Measurements from ENCODE around the gene CDH12. TPM values are rescaled to one million over a fixed set of nuclear protein-coding genes. Genes with fewer than 3 reads are reported as not detected.

CDH12 gene
- total and polyA plus RNA-seq, 7 donors, result not detected

- Histone ChIP-seq H3K27ac (no peak overlapping the region), H3K4me3 (no peak overlapping the region), H3K4me1 (no peaks in the 10 kb centered on the region), H3K9me3 (no peaks in the 10 kb centered on the region), H3K27me3 (ENCODE audit: insufficient read depth in 3 of 3, low read length in 2 of 3) (no peaks in the 10 kb centered on the region), H3K36me3 (ENCODE audit: insufficient read depth in 1 of 2, low read depth in 1 of 2) (no peaks in the 10 kb centered on the region)
- TF ChIP-seq CTCF (IDR thresholded peaks at IDR 0.05), result peak; percentile 28
- ATAC-seq (no peak), DNase-seq (no peak)
- WGBS, 3 donors, result 18 to 20% (median 19%) methylated on average over 8 of the region's 8 CpGs
- intact Hi-C loops (cut with DNase I), result no loop called here
Observed at GRCh38 chr5:21919414-21920022, 933.6 kb downstream of the CDH12 start.

- no peaks in the 10 kb centered on the region for H3K36me3 ChIP-seq (ENCODE audit: insufficient read depth in 1 of 2, low read depth in 1 of 2)
- intact Hi-C loops (cut with DNase I), result no loop called here
- no peaks in the 10 kb centered on the region for H3K27me3 ChIP-seq (ENCODE audit: insufficient read depth in 3 of 3, low read length in 2 of 3)
- DNase-seq (no peak), ATAC-seq (no peak)
- H3K4me3 ChIP-seq, result no peak overlapping the region
- 71 to 79% (median 77%) methylated on average over 2 of the region's 2 CpGs for WGBS, 3 donors
- no peaks in the 10 kb centered on the region for H3K9me3 ChIP-seq
- no peak overlapping the region for H3K27ac ChIP-seq
- TF ChIP-seq CTCF (IDR thresholded peaks at IDR 0.05), result no peak
- no peaks in the 10 kb centered on the region for H3K4me1 ChIP-seq
Observed at GRCh38 chr5:21918451-21918850, 934.7 kb downstream of the CDH12 start.

GRCh38 chr5:21910731-21911130, 942.4 kb downstream of the CDH12 start:
- TF ChIP-seq CTCF (IDR thresholded peaks at IDR 0.05), result no peak
- Histone ChIP-seq H3K27me3 (ENCODE audit: insufficient read depth in 3 of 3, low read length in 2 of 3) (no peaks in the 10 kb centered on the region), H3K4me1 (no peaks in the 10 kb centered on the region), H3K36me3 (ENCODE audit: insufficient read depth in 1 of 2, low read depth in 1 of 2) (no peaks in the 10 kb centered on the region), H3K27ac (no peak overlapping the region), H3K4me3 (no peak overlapping the region), H3K9me3 (no peaks in the 10 kb centered on the region)
- no peak for DNase-seq
- ATAC-seq, result no peak
- intact Hi-C loops (cut with DNase I), result no loop called here

- 10 to 42% (median 11%) methylated on average over 3 of the region's 3 CpGs for WGBS, 3 donors
- H3K36me3 ChIP-seq (ENCODE audit: insufficient read depth in 1 of 2, low read depth in 1 of 2), result no peaks in the 10 kb centered on the region
- intact Hi-C loops (cut with DNase I), result no loop called here
- DNase-seq (no peak), ATAC-seq (no peak)
- H3K4me1 ChIP-seq, result no peaks in the 10 kb centered on the region
- H3K27ac ChIP-seq, result no peak overlapping the region
- no peaks in the 10 kb centered on the region for H3K9me3 ChIP-seq
- no peak overlapping the region for H3K4me3 ChIP-seq
- H3K27me3 ChIP-seq (ENCODE audit: insufficient read depth in 3 of 3, low read length in 2 of 3), result no peaks in the 10 kb centered on the region
- TF ChIP-seq CTCF (IDR thresholded peaks at IDR 0.05), result no peak
Observed at GRCh38 chr5:21895766-21896350, 957.3 kb downstream of the CDH12 start.

- 90 to 94% (median 93%) methylated on average over 2 of the region's 2 CpGs for WGBS, 3 donors
- no peaks in the 10 kb centered on the region for H3K9me3 ChIP-seq
- no peak overlapping the region for H3K4me3 ChIP-seq
- H3K27me3 ChIP-seq (ENCODE audit: insufficient read depth in 3 of 3, low read length in 2 of 3), result no peaks in the 10 kb centered on the region
- H3K4me1 ChIP-seq, result no peaks in the 10 kb centered on the region
- DNase-seq (no peak), ATAC-seq (no peak)
- TF ChIP-seq CTCF (IDR thresholded peaks at IDR 0.05), result no peak
- no peak overlapping the region for H3K27ac ChIP-seq
- intact Hi-C loops (cut with DNase I), result no loop called here
- H3K36me3 ChIP-seq (ENCODE audit: insufficient read depth in 1 of 2, low read depth in 1 of 2), result no peaks in the 10 kb centered on the region
Observed at GRCh38 chr5:21893161-21893560, 960.0 kb downstream of the CDH12 start.

All from psoas muscle (tissue), 8 donors.